GM19397 (cell line): ENCODE data around the gene VPS8.
A peak's percentile ranks its signal among the peaks of the same experiment; 100 is the strongest.

Source experiments
- ATAC-seq: cut with Tn5 transposase; IDR thresholded peaks from one replicate; pipeline ENCODE4 v1.9.1; 2021; ENCODE audit warnings: mild to moderate bottlenecking, moderate library complexity; ENCODE audit not compliant: unreplicated experiment

The VPS8 gene

GRCh38 chr3:184811999-184812661 is at the start of gene VPS8:
Gene VPS8, plus strand, starts transcription at chr3:184812166. Its CDS starts 12,467 bp downstream, at chr3:184824633.
- peak; percentile 93 for ATAC-seq

GRCh38 chr3:184764191-184764590 is 47.8 kb upstream of the VPS8 start:
- ATAC-seq, result no peak

DNA sequence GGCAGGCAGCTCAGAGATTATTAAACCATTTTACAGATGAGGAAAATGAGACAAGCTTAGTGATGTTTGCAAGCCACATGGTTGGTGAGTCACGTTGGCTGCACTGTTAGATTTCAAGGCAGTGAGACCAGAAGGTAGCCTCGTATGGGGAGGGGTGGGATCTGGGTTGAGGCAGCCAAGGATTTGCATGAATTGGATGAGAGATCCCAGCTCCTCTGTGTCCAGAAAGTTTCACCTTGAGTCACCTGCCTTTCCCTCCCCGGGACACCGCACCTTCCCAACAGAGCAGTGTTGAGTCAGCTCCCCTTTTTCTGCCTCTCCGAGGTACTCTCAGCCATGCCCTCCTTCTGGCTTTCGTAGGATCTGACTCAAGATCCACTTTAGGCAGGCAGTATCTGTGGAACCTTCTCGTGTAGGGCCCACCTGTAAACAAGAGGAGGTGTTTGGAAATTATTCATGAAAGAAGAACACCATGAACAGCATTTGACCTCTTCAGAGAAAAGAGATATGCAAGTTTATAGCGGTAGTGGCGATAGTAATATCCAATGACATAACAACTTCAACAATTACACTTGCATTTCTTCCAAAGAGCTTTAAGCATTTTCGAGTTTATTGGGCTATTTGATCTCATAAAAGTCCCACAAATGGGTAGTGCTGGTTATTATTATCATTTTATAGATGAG is 46.8 kb upstream of the VPS8 start:
- no peak for ATAC-seq

DNA sequence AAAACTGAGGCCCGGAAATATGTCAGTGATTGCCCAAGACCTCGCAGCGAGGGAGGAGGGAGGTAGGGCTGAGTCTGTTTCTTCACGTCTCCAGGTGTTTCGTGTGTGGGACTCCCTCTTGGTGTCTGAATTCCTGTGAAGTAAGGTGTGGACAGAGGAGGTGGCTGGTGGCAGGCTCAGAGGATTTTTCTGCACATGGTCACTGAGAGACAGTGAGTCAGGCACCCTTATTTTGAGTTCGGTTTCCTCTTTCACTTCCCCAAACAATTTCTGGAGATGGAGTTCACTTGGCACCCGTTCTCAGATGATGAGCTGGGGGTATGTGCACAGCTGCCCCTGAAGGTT is 46.3 kb upstream of the VPS8 start:
- no peak for ATAC-seq

DNA sequence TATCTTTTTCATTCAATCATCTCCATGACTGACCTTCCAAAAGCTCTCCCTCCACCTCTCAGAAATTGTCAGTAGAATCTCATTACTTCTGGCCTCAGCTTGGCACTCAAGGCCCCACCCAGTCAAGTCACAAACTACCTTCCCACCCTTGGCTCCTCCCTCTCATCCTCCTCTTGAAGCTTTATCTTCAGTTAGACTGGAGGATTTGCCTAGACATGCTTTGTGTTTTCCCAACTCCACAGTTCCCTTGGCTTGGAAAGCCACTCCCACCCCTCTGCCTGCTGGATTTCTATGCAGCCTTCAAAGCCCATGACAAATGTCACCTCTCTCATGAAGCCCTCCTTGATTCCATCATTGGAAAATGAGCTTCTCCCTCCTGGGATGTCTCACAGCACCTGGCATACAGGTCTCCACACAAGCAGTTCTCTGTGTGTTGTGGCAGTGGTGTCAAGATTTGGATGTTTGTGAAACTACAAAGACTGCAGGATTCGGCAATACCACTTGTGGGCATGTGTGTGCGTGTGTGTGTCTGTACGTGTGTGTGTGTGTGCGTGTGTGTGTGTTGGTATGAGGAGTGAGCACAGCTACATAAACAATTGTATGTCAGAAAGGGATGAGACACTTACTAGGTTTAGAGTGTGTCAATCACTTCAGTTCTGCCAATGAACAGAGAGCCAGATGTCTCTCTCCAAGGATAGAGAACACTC is 45.3 kb upstream of the VPS8 start:
- no peak for ATAC-seq

DNA sequence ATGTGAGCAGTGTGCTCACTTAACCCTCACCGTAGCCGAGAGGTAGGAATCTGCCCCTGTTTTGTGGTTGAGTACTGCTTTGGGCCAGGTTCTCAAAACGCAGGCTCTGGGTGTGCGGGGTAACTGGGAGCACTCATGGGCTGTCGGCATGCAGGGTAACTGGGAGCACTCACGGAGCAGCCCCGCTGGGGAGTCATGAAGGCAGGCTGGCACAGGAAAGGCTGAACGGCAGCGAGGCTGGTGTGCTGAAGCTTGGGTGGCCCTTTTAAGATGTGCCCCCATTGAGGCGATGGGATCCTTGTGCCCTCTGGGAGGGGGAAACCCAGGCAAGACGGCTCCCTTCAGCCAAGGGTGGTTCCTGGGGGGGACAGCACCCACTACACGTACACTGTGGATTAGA is 44.6 kb upstream of the VPS8 start:
- no peak for ATAC-seq

DNA sequence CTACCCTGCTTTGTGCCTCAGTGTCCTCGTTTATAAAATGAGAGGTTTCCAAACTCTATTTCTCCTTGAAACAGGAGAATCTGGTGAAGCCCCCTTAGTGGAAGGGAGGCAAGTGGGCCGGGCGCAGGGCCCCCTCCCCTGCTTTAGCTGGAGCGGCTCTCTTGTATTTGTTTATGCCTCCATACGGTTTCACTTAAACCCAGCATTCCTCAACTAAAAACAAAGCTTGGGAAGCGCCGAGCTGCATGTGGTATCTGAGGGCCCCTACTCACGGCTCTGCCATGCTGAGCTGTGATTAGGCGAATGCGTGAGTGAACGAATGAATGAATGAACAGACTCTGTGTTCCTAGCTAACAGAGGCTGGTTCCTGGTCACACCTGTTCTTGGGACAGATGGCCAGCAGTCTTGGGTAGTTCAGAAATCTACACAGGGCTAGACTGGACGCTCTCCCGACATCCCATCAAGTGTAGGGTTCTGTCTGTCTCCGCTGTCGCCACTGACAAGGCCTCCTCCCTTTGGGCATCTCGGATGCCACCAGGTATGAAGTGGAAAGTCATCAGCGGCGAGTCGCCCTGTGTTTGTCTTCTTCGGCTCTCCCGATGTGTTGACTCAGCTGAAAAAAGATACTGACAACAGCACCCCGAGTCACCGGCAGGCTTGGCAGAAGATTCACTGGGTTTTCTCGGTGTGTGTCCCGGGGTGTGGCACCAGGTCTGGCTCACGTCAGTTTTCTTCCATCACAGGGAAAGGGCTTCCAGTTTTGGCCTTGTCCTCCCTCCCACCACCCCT is 42.4 kb upstream of the VPS8 start:
- no peak for ATAC-seq

GRCh38 chr3:184770541-184770940 is 41.4 kb upstream of the VPS8 start:
- ATAC-seq, result no peak

GRCh38 chr3:184771301-184772127 is 40.5 kb upstream of the VPS8 start:
- ATAC-seq, result no peak

- no peak for ATAC-seq
Observed at GRCh38 chr3:184772667-184773272, 39.2 kb upstream of the VPS8 start.

GRCh38 chr3:184773283-184774186 is 38.4 kb upstream of the VPS8 start:
- no peak for ATAC-seq

GRCh38 chr3:184776916-184777315 is 35.0 kb upstream of the VPS8 start:
- ATAC-seq, result no peak

DNA sequence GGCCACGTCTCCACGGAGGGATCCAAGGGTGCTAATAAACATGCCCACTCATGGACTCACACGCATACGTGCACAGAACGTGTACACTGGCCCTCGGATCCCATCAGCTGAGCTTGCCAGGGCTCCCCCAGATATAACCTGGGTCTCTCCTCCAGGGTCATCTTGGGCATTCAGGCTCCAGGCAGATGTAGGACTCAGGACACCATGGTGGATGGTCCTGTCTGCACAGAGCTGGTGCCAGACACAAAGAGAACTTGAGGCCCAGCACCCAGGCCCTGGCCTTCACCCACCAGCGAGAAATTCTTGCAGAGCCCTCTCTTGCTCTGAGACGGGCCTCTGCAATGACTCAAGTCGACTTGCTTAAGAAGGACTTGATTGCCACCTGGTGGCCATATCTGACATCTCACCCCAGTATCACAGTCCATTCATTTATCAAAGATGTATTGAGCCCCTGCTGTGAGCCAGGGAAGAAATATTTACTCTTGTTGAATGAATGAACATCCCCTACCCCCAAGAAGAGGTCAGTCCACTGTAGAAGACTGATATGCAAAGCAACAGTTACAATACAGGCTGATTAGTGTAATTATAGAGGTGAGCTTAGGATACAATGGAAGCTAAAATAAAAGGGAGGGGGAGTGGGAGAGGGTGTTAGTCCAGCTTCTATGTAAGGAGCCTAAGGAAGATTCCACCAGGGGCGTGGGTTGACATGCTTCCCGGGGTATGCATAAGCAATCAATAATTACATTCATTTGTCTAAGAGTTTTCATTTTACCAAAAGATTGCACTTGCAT is 34.2 kb upstream of the VPS8 start:
- ATAC-seq, result peak; percentile 74

- no peak for ATAC-seq
Observed at GRCh38 chr3:184778426-184779332, 33.3 kb upstream of the VPS8 start.

GRCh38 chr3:184780981-184781515 is 30.9 kb upstream of the VPS8 start:
- no peak for ATAC-seq

DNA sequence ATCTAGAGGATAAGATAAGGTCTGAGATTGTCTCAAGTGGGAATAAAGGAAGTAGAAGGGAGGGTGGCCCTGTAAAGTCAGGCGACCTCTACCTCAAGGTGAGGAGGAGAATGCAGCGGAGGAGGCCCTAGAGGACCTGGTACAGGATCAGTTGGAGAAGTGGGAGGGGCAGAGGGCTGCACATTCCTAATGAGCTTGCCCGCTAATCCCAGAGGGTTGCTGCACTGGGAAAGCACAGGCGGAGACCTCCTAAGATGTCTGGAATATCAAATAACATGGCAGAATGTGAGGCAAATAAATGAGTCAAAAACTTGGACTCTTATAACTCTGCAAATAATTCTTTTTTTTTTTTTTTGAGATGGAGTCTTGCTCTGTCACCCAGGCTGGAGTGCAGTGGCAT is 30.2 kb upstream of the VPS8 start:
- no peak for ATAC-seq

DNA sequence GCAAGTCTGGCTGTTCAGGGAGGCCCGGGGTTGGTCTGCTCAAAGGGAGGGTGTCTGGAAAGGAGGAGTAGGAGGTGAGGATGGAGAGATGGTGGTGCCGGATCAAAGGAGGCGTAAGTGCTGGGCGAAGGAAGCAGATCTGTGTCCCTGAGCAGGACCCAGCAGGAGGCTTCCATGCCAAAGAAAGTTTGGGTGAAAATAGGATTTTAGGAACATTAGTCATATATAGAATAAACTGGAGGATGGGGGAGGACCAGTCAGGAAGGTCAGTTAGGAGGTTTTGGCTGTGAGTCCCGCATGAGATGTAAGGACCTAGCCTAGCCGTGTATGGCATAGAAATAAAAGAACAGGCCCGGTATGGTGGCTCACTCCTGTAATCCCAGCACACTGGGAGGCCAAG is 28.6 kb upstream of the VPS8 start:
- no peak for ATAC-seq
